Right forelimb (tissue), 1 donor: ENCODE results near the gene CCDC9.
"Not testable (repeated sequence)": the region's sequence is repeated elsewhere in the genome, so short reads cannot be mapped to it uniquely, and the experiment has no call there.

Experiments
- DNase-seq: peaks from one replicate; pipeline ENCODE4 v3.0.0-alpha.2; 2018

CCDC9 gene

DNA sequence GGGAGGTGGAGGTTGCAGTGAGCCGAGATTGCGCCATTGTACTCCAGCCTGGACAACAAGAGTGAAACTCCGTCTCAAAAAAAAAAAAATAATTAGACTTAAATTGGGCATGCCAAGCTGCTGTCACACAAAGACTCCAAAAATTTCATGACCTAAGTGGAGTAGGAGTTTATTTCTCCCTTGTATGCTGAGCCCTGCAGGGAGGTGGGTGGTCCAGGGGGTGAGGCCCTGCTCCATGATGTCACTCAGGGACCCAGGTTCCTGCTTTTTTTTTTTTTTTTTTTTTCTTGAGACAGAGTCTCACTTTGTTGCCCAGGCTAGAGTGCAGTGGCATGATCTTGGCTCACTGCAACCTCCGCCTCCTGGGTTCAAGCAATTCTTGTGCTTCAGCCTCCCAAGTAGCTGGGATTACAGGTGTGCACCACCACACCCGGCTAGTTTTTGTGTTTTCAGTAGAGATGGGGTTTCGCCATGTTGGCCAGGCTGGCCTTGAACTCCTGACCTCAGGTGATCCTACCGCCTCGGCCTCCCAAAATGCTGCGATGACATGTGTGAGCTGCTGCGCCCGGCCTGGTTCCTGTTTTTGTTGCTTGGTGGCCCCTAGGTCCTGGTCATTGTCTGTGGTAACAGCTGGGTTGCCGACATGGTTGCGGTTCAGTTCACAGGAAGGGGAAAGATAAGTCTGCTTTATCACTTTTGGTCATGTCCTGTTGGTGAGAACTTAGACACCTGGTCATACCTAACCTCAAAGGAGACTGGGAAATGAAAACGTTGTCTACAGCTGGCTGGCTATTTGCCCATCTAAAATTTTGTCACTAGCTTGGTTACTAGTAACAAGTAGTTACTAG is 5.8 kb downstream of the CCDC9 start:
- DNase-seq, result not testable (repeated sequence)

DNA sequence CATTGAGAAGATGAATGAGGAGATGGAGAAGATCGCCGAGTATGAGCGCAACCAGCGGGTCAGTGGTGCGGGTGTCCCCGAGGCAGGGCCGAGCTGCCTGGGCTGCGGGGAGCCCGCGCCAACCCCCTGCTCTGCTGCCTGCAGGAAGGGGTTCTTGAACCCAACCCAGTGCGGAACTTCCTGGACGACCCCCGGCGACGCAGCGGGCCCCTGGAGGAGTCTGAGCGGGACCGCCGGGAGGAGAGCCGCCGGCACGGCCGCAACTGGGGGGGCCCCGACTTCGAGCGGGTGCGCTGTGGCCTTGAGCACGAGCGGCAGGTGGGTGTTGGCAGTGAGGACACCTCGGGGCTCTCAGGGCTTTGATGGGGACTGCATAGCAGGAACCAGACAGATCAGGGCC is 8.3 kb downstream of the CCDC9 start:
- DNase-seq, result no peak

DNA sequence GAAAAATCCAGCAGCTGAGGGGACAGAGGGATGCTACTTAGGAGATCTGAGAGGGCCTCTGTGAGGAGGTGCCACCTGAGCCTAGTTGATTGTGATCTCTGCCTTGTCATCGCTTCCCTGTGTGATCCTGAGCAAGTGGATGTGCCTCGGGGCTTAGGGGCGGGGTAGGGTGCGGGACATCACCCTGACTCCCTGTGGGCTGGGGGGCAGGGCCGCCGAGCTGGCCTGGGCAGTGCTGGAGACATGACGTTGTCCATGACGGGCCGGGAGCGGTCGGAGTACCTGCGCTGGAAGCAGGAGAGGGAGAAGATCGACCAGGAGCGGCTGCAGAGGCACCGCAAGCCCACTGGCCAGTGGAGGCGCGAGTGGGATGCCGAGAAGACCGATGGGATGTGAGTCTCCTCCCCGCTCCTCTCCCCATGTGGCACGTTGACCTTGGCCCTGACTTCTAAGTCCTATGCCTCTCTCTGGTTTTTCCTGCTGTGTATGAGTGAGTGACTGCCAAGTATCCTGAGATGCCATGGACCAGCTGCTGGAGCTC is 10.1 kb downstream of the CCDC9 start:
- no peak for DNase-seq

DNA sequence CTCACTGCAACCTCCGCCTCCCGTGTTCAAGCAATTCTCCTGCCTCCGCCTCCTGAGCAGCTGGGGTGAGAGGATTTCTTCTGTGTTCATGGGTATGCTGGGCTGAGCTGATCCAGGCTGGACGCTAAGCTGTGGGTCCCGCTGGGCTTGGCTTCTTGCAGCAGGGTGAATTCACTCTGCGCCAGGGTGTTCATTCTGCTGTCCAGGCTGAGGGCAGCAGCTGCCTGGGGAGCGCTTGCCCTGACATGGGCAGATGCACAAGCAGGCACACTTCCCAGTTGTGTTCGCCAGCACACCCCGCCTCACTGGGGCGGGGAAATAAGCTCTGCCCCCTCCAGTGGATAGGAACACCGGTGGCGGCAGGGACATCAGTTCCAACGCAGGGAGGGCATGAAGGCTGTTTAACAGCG is 11.0 kb downstream of the CCDC9 start:
- no peak for DNase-seq

DNA sequence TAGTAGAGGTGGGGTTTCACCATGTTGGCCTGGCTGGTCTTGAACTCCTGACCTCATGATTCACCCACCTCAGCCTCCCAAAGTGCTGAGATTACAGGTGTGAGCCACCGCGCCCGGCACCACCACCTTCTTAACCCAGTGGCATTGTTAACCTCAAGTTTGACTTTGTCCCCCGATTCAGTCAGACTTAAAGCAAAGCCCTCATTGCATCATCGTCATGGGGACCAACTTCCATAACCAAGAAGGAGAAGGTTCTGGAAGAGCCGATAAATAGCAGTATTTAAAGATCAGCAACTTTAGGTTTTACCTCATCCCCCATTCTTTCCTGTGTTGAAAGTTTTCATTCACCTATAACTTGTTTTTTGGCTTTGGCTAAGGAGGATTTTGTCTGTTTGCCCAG is 11.7 kb downstream of the CCDC9 start:
- no peak for DNase-seq

DNA sequence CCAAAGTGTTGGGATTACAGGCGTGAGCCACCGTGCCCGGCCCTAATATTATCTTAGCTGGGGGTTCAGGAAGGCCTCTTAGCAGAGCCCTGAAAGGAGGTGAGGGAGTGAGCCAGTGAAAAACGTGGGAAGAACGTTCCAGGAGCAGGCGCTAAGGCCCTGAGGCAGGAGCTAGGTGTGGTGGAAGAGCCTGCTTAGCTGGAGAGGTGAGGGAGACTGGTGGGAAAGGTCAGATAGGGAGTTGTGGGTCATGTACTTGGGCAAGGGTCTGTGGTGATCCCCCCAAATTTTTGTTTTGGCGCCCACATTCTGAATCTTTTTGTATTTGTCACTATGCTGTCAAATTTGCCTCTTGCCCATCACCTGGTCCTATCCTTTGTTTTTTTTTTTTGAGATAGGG is 13.3 kb downstream of the CCDC9 start:
- no peak for DNase-seq

DNA sequence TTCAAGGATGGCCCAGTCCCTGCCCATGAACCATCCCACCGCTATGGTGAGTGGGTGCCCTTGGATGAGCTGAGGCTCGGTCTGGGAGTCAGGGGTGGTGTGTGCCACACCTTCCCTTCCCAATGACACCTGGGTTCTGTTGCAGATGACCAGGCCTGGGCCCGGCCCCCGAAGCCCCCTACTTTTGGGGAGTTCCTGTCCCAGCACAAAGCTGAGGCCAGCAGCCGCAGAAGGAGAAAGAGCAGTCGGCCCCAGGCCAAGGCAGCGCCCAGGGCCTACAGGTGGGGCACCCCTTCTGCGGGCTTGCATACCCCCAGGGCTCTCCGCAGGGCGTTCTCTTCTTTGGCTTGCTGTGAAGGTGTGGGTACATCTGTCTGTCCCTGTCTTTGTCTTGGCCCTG is 14.1 kb downstream of the CCDC9 start:
- DNase-seq, result no peak

DNA sequence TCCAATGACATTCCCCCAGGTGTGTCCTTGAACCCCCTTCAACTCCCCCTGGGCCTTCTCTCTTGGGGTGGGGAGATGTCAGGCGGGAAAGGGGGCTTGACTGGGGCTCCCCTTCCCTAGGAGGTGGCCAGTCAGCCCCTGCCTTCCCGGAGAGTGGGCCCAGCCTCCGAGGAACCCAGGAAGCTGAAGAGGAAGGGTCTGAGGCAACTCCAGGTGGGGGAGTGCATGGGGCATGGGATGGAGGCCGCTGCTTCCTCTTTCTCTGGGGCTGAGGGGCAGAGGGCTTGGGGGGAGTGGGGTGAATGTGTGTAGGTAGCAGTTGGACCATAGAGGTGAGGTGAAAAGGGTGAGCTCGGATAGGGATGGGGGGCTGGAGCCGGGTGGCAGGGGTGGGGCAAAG is 15.6 kb downstream of the CCDC9 start:
- DNase-seq, result no peak

DNA sequence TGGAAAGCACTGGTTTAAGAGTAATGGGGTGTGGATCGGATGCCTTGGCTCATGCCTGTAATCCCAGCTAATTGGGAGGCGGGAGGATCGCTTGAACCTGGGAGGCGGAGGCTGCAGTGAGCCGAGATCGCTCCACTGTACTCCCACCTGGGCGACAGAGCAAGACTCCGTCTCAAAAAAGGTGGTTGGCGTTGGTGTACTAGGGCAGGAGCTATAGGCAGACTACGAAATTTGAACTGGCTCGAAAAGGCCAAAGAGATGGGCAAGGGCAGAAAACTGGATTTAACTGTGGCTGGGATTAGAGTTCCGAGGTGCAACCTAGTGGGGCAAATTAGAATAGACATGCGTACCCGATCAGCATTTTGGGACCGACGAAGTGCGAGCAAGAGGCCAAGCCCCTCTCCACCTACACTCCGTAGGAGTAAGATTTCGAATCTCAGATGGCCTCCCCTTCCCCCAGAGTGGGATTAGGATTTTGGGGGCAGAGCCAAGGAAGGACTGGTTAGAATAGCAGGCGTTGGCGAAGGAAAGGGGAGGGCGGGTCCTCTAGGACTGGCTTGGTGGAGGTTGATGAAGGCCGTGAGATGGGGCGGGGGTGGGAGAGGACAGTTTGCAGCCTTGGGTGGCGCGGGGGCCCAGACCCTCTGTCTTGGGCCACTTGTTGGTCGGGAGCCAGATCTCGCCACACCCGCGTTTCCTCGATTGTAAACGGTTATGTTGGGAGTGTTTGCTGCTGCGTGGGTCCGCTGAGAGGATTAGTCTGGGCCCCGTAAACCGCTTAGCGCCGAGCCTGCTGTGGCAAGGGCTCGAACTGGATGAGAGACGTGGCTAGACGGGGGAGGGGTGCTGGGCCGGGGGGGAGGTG is 16.4 kb downstream of the CCDC9 start:
- no peak for DNase-seq

DNA sequence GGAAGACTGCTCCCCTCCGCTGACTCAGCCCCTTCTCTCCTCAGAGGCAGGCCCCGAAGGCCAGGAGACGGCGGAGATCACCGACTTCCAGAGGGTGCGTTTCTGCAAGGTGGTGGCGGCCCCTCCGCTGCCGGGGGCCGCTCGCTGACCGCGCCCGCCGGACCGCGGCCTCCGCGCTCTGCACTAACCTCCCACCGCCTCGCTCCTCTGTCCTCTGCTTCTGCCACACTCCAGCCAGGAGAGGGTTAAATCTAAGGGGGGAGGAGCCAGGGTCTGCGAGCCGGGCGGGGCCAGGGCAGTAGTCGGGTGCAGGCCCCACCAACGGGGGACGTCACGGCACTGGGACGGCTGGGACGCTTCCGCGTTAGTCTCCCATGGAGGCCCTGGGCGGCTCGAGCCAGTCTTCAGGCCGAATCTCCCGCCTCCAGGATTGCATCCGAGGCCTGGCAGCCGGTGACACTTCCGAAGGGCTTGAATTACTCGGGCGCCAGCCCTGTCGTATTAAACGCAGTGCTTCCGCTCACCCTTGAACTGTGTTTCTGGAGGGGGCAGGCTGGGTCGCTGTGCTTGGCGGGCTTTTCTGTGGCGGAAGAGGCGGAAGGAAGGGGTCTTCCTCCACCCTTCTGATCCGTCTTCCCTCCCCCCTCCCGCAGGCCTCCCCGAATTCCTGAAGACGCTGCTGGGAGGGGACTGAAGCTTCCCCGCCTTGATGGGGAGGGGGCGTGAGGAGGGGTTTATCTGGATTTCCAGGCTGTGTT is 17.2 kb downstream of the CCDC9 start:
- peak; percentile 94 for DNase-seq

DNA sequence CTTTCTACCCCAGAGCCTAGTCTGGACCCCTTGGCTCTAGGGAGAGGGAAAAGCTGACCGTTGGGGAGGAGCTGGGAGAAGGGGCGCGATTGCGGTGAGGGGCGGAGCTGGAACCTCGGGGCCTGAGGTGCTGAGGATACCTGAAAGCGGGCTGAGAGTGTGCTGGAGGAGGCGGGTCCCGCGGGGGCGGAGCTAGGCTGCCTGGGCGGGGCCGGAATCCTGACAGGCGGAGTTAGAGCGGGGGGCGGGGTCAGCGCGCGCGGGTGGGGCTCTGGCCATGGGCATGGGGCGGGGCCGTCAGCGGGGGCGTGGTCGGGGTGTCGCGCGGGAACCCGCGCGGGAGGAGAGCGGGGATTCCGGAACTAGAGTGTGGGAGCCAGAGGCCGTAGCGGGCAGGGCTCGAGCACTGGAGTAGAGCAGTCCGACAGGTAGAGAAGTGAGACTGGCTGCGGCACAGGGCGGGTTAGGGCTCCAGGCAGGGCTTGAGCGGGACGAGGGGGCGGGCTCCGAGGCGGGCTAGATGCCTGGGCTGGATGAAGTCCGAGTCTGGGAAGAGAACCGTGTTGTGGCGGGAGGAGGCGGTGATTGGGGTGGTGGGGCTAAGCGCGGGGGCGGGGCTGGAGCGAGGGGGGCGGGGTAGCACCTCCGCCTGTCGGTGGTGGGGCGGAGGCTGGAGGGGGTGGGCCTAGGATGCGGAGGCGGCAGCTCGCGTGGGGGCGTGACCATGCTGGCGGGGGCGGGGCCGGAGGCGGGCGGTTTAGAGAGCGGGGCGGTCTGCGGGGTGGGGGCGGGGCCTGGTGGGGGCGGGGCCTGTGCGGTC is 18.0 kb downstream of the CCDC9 start, which contains the start of gene INAFM1:
INAFM1 (plus strand) TSS at position 815 of the 820 bp plus-strand sequence. CDS start 35 bp downstream, outside the sequence.
- peak; percentile 100 for DNase-seq

DNA sequence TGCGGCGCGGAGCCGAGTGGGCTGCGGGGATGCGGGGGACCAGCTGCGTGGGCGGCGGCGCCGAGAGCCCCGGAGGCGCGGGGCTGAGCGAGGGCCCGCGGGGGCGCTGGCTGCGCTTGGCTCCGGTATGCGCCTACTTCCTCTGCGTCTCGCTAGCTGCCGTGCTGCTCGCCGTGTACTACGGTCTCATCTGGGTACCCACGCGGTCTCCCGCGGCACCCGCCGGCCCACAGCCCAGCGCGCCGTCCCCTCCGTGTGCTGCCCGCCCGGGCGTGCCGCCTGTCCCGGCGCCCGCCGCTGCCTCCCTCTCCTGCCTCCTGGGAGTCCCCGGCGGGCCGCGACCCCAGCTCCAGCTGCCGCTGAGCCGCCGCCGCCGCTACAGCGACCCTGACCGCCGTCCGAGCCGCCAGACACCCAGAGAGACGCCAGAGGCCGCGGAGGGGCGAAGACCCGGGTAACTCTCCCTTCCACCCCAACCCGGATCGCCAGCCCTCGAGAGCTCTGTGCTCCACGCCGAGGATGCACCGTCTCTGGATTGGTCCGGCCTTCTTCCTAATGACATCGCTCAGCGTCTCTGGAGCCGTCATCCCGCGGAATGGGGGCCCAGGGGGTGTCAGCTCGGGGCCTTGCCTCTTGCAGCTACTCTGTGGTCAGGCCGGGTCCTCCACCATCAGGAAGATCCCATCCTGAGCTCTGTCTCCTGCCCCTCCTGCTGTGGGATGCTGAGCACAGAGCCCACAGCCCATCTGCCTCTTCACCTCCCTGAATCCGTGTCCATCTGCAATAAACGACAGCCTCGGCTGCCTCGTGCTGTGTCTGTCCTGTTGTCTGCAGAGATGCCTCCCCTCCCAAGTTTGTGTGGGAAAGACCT is 18.8 kb downstream of the CCDC9 start:
- DNase-seq, result peak; percentile 66

DNA sequence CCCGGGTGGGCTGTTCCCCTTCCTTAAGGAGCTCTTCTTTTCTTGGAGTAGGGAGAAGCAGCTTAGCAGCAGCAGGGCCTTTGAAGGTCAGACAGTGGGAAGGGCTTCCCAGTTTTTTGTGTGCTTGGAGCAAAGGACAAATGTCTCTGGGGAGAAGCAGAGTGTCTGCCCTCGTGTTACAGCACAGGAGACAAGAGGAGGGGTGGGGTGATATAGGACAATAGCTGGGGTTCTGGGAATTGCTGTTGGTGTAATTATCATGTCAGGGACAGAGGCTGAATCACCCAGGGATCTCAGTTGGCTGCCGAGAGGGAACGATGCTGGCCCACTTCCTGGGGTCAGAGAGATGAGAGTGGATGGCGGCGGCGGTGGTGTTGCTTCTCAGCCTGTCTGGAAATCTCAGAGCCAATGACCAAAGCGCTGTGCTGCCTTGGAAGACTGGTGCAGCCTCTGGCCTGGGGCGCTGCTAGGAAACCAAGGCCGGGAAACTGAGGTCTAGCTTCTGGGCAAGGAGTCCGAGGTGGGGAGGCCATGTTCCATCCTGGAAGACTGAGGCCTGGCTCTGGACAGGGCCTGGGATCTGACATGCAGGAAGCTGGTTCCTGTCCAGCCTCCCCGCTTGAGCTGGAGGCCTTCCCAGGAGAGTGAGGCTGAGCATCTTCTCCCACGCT is 19.6 kb downstream of the CCDC9 start:
- DNase-seq, result no peak

DNA sequence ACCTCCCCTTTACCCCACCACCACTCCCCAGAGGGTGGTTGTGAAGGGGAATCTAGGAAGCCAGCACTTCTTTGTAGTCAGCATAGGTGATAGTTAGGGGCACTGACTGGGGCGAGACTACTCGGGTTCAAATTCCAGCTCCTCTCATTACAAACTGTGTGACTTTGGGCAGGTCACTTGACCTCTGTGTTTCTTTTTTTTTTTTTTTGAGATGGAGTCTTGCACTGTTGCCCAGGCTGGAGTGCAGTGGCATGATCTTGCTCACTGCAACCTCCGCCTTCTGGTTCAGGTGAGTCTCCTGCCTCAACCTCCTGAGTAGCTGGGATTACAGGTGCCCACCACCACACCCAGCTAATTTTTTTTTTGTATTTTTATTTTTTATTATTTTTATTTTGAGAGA is 20.2 kb downstream of the CCDC9 start:
- DNase-seq, result not testable (repeated sequence)

DNA sequence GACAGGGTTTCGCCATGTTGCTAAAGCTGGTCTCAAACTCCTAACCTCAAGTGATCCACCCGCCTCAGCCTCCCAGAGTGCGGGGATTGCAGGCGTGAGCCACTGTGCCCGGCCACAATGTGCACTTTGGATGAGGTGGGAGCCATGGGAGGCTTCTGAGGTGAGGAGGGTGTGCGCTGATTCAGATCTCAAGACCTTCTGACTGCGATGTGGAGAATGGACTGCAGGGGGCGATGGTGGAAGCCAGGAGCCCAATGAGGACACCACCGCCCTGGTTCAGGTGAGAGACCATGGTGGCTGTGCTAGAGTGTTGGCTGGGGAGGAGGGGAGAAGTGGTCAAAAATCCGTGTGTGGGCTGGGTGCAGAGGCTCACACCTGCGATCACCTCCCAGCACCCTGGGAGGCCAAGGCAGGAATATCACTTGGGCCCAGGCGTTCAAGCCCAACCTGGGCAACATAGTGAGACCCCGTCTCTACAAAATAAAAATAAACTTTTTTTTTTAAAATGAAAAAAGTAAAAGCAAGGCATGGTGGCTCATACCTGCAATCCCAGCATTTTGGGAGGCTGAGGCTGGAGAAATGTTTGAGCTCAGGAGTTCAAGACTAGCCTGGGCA is 24.0 kb downstream of the CCDC9 start:
- no peak for DNase-seq

DNA sequence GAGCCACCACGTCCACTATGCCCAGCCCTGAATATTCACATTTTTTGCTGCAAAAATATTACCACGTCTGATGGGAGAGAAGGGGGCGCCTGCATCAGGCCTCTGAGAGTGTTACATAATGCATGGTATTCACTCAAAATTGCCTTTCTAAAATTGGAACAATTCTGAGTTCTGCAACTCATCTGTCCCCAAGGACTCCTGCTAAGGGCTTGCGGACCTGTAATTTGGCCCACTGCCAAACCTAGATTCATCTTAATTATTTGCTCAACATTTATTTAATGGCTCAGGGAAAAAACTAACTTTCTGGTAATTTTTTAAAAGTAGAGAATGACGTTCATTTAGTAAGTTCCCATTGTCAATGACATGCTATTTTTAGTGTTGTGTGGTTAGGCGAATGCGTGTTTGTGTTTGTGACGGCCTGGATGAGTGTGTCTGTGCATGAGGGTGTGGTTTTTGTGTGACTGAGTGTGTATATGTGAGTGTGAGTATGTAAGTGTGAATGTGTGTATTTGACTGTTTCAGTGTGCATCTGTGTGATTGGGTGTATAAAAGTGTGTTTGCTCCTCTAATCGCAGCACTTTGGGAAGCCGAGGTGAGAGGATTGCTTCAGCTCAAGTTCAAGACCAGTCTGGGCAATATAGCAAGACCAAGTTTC is 27.2 kb downstream of the CCDC9 start:
- no peak for DNase-seq

DNA sequence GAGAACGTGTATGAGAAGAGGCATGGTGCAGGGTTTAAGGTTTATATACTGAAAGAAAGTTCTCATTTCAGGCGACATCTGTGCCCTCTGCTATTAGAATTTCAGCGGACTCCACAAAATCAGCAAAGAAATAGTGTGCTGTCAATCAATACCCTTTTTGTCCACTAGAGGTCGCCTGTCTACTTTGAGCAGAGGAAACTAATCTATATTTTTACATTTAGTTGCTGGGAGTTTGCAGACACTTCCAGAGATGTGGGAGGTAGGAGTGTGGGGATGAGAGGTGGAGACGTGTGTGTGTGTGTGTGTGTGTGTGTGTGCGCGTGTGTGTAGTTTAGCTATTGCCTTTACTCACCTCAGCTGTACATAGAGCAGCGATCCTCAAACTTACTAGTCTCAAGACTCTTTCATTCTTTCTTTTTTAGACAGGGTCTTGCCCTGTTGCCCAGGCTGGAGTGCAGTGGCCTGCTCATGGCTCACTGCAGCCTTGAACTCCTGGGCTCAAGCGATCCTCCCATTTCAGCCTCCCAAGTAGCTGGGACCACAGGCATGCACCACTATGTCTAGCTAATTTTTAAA is 28.1 kb downstream of the CCDC9 start:
- no peak for DNase-seq

DNA sequence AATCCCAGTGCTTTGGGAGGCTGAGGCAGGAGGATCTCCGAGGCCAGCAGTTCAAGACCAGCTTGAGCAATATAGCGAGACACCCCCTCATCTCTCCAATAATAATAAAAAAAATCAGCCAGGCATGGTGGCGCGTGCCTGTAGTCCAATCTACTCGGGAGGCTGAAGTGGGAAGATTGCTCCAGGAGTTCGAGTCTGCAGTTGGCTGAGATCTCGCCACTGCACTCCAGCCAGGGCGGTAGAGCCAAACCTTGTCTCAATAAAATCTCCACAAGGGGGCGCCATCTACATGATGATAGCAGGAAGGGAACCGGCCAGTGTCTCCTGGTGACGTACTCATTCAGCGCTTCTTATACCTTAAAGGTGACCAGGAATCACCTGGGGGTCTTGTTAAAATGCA is 39.7 kb downstream of the CCDC9 start:
- DNase-seq, result peak; percentile 65

DNA sequence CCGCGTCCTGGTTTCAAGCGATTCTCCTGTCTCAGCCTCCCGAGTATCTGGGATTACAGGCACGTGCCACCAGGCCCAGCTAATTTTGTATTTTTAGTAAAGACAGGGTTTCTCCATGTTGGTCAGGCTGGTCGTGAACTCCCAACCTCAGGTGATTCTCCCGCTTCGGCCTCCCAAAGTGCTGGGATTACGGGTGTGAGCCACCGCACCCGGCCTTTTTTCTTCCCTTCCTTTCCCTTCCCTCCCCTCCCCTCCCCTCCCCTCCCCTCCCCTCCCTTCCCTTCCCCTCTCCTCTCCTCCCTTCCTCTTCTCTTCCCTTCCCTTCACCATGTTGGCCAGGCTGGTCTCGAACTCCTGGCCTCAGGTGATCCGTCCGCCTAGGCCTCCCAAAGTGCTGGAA is 44.5 kb downstream of the CCDC9 start:
- DNase-seq, result not testable (repeated sequence)
